Fibroblast of mammary gland (primary cell): ENCODE results near the gene C1QA.
A peak's percentile ranks its signal among the peaks of the same experiment; 100 is the strongest.

Experiments used
- DNase-seq: peaks from one replicate; pipeline ENCODE4 v3.0.0-alpha.2; 2010; ENCODE audit warnings: low read depth
- H3K4me3 ChIP-seq: 2 replicates; pipeline ENCODE4 v1.5.1; 2011; ENCODE audit warnings: low read depth, mild to moderate bottlenecking, low read length, moderate library complexity; ENCODE audit not compliant: control insufficient read depth
- TF ChIP-seq, protein P1 (sequence below): conservative IDR thresholded peaks from 2 replicates; pipeline ENCODE4 v1.5.1; 2011; ENCODE audit warnings: low read depth, low read length, inconsistent platforms; ENCODE audit not compliant: control insufficient read depth, insufficient read depth

Gene C1QA

DNA sequence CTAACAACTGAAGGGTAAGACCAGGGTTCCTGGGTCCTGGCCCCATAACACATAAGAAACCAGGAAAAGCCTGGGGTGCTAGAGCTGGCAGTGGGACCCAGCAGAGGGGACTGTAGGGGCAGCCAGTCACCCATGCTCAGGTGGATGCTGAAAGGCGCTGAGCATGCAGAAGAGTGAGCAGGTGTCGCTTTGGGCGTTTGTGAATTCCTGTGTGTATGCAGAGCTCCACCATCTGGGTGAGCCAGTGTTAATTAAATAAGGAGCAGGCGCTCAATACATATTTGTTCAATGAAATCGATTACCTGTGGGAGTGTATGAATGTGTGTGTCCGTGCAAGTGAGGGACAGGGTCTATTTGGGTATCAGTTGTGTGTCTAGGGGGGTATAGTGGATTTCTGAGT lies 499 bp downstream of the C1QA start:
- DNase-seq, result no peak
- no peak overlapping the region for H3K4me3 ChIP-seq
- TF ChIP-seq, protein P1, sequence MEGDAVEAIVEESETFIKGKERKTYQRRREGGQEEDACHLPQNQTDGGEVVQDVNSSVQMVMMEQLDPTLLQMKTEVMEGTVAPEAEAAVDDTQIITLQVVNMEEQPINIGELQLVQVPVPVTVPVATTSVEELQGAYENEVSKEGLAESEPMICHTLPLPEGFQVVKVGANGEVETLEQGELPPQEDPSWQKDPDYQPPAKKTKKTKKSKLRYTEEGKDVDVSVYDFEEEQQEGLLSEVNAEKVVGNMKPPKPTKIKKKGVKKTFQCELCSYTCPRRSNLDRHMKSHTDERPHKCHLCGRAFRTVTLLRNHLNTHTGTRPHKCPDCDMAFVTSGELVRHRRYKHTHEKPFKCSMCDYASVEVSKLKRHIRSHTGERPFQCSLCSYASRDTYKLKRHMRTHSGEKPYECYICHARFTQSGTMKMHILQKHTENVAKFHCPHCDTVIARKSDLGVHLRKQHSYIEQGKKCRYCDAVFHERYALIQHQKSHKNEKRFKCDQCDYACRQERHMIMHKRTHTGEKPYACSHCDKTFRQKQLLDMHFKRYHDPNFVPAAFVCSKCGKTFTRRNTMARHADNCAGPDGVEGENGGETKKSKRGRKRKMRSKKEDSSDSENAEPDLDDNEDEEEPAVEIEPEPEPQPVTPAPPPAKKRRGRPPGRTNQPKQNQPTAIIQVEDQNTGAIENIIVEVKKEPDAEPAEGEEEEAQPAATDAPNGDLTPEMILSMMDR, result no peak

DNA sequence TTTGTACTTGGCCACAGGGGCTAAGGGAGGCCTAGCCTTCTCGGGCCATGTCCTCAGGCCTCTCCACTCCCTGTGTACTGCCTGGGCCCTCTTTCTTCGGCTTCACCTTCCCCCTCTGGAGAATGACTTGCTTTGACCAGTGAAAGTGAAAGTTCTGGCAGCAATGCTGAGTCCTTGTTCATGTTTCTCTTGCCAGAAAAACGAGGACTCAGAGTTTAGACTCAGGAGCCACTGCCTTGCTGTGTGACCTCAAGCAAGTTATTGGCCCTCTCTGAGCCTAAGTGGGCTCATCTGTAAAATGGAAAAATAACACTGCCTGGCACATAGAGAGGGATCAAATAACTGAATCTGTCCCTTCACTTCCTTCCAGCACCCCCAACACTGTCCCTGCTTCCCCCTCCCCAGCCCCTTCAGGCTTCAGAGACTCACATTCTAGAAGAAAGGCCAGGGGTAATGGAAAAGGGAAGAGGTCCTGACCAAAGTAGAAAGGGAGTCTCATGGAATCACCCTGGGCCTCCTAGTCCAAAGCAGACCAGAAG lies 1.5 kb downstream of the C1QA start:
- TF ChIP-seq, protein P1, result no peak
- no peak for DNase-seq
- no peak overlapping the region for H3K4me3 ChIP-seq

DNA sequence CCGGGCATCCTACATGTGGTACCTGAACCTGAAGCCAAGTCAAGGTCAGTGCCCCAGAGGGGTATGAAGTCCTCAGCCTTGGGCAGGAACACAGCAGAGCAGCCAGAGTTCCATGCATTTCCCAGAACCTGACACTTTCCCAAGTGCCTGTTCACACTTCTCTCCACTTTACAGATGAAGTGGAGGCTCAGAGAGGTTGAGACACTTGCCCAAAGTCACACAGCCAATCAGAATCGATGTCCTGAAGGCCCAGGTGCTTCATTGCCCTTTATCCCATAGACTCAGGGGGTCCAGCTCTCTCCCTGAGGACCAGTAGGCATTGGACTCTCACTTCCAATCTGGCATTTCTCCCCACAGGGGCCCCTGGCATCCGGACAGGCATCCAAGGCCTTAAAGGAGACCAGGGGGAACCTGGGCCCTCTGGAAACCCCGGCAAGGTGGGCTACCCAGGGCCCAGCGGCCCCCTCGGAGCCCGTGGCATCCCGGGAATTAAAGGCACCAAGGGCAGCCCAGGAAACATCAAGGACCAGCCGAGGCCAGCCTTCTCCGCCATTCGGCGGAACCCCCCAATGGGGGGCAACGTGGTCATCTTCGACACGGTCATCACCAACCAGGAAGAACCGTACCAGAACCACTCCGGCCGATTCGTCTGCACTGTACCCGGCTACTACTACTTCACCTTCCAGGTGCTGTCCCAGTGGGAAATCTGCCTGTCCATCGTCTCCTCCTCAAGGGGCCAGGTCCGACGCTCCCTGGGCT lies 2.2 kb downstream of the C1QA start:
- DNase-seq, result no peak
- TF ChIP-seq, protein P1, result no peak
- no peak overlapping the region for H3K4me3 ChIP-seq

DNA sequence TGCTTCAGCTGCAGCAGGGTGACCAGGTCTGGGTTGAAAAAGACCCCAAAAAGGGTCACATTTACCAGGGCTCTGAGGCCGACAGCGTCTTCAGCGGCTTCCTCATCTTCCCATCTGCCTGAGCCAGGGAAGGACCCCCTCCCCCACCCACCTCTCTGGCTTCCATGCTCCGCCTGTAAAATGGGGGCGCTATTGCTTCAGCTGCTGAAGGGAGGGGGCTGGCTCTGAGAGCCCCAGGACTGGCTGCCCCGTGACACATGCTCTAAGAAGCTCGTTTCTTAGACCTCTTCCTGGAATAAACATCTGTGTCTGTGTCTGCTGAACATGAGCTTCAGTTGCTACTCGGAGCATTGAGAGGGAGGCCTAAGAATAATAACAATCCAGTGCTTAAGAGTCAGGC lies 2.9 kb downstream of the C1QA start:
- H3K4me3 ChIP-seq, result no peak overlapping the region
- peak; percentile 42 for DNase-seq
- TF ChIP-seq, protein P1, result no peak

DNA sequence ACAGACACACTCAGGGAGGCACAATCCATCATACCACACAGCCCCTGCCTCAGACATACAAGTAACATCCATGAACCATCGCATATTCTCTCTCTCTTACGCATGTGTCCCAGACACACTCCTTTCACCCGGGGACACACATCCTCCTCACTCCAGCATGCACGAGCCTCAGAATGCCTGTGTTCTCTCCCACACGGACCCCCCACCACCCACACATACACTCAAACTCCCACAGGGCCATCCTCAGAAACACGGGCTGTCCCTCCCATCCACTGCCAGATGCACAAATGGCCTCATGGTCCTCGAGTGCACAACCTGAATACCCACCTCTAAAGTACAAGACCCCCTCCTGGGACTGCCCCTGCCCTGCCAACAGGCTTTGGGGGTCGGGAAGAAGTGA lies 4.8 kb downstream of the C1QA start:
- TF ChIP-seq, protein P1, result no peak
- no peak overlapping the region for H3K4me3 ChIP-seq
- no peak for DNase-seq

DNA sequence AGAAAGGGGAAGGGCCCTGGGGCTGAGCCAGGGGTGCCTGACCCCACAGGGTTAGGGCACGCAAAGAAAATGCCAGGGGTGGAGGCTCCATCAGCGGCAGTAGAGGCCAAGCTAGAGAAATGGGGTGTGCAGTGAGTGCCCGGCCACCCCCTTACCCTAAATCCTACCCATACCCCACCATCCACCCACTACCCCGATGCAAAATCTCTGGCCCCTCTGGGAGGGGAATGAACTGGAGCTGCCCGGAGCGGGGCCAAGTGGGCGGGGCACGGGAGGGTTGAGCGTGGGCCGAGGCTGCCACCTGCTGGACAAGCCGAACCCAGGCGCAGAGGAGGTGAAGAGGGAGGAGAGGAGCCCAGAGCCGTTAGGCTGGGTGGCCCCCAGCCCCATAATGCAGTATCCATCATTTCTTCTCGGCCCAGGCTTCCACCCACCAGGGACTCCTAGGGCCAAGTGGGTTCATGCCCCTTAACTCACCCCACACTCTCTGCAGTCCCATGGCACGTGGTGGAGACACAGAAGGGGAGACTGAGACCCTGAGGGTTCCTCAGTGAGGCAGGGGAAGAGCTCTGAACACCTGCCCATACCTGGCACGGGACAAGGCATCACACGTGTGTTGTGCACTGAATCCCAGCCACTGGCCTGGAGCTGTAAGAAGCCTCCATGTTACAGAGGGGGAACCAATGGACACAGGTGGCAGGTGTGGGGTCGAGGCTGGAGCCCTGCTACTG lies 5.6 kb downstream of the C1QA start:
- DNase-seq, result peak; percentile 37
- no peak overlapping the region for H3K4me3 ChIP-seq
- TF ChIP-seq, protein P1, result peak; percentile 72
